ENCODE results near the gene CCDC126. TPM values are rescaled to one million over a fixed set of nuclear protein-coding genes. Genes with fewer than 3 reads are reported as not detected.
"Not testable (repeated sequence)": the region's sequence is repeated elsewhere in the genome, so short reads cannot be mapped to it uniquely, and the experiment has no call there.

CCDC126 gene
- total RNA-seq, 1 experiment from 2014 or later: 5.9 TPM

- Histone ChIP-seq H3K4me2 (peak overlapping the region; percentile 59), H3K79me2 (ENCODE audit: low read depth) (no peaks in the 10 kb centered on the region), H3K4me1 (replicated peaks; ENCODE audit: insufficient read depth) (no peaks in the 10 kb centered on the region), H3K27me3 (ENCODE audit: insufficient read depth, low read depth) (no peaks in the 10 kb centered on the region), H3K4me3 (peak overlapping the region; percentile 48), H3K36me3 (ENCODE audit: low read depth) (no peaks in the 10 kb centered on the region), H3K27ac (no peak overlapping the region), H3F3A (ENCODE audit: insufficient read depth, low read depth) (no peaks in the 10 kb centered on the region), H3K9me2 (ENCODE audit: insufficient read depth) (no peaks in the 10 kb centered on the region), H4K20me1 (ENCODE audit: insufficient read depth) (no peaks in the 10 kb centered on the region), H3K9me3 (ENCODE audit: insufficient read depth, low read depth) (no peaks in the 10 kb centered on the region), H2AFZ (peak overlapping the region; percentile 74)
- intact Hi-C loops (cut with micrococcal nuclease; ENCODE audit: unreplicated experiment): loop anchor here (10.0 kb wide), 1 partner anchor 894 kb away; the partner anchor contains the start of gene PALS2
- TSS peak; percentile 50 for BruUV-seq (replicated peaks)
- TF ChIP-seq, protein P1, sequence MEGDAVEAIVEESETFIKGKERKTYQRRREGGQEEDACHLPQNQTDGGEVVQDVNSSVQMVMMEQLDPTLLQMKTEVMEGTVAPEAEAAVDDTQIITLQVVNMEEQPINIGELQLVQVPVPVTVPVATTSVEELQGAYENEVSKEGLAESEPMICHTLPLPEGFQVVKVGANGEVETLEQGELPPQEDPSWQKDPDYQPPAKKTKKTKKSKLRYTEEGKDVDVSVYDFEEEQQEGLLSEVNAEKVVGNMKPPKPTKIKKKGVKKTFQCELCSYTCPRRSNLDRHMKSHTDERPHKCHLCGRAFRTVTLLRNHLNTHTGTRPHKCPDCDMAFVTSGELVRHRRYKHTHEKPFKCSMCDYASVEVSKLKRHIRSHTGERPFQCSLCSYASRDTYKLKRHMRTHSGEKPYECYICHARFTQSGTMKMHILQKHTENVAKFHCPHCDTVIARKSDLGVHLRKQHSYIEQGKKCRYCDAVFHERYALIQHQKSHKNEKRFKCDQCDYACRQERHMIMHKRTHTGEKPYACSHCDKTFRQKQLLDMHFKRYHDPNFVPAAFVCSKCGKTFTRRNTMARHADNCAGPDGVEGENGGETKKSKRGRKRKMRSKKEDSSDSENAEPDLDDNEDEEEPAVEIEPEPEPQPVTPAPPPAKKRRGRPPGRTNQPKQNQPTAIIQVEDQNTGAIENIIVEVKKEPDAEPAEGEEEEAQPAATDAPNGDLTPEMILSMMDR (conservative IDR thresholded peaks at IDR 0.05): no peak
- TF ChIP-seq EZH2 (IDR thresholded peaks at IDR 0.05; ENCODE audit: low read depth): no peak
- ChIA-PET CTCF (interaction anchor here (0.7 kb wide), 1 partner anchor 84 kb away, joined by 3 read pairs; the partner anchor contains the start of gene CCDC126), POLR2A (ENCODE audit: unreplicated experiment) (no interaction called here)
- peak in 1 of 2 experiments; percentile 14 for DNase-seq
These were observed 83.5 kb downstream of the CCDC126 start for GRCh38 chr7:23680414-23681405.

GRCh38 chr7:23684041-23684440, 86.9 kb downstream of the CCDC126 start:
- not testable (repeated sequence) for BruUV-seq (replicated peaks); H3K79me2 ChIP-seq (ENCODE audit: low read depth)
- POLR2A ChIA-PET (ENCODE audit: unreplicated experiment): interaction anchor here (0.5 to 0.6 kb wide), 2 partner anchors 67 to 120 kb away, joined by 3 read pairs; no protein-coding TSS in a partner anchor

GRCh38 chr7:23685731-23686130, 88.5 kb downstream of the CCDC126 start:
- BruUV-seq (replicated peaks): no TSS peak
- TF ChIP-seq, protein P1 (conservative IDR thresholded peaks at IDR 0.05): no peak
- no peak for TF ChIP-seq EZH2 (IDR thresholded peaks at IDR 0.05; ENCODE audit: low read depth)
- H3K4me2 ChIP-seq: no peak overlapping the region
- H2AFZ ChIP-seq: peak overlapping the region; percentile 7; the same call in 1 of the 2 replicates
- intact Hi-C loops (cut with micrococcal nuclease; ENCODE audit: unreplicated experiment): loop anchor here (10.0 kb wide), 1 partner anchor 889 kb away; the partner anchor contains the start of gene PALS2
- no peaks in the 10 kb centered on the region for H3K79me2 ChIP-seq (ENCODE audit: low read depth)
- peak in 1 of 2 experiments; percentile 75 for DNase-seq
- H3K4me1 ChIP-seq (replicated peaks; ENCODE audit: insufficient read depth): peaks cover 1% of the 10 kb centered on the region
- H3K27me3 ChIP-seq (ENCODE audit: insufficient read depth, low read depth): no peaks in the 10 kb centered on the region
- POLR2A ChIA-PET (ENCODE audit: unreplicated experiment): no interaction called here
- no peak overlapping the region for H3K27ac ChIP-seq
- H3F3A ChIP-seq (ENCODE audit: insufficient read depth, low read depth): no peaks in the 10 kb centered on the region
- no peaks in the 10 kb centered on the region for H3K9me2 ChIP-seq (ENCODE audit: insufficient read depth)
- H3K9me3 ChIP-seq (ENCODE audit: insufficient read depth, low read depth): no peaks in the 10 kb centered on the region
- no peak overlapping the region for H3K4me3 ChIP-seq
- H3K36me3 ChIP-seq (ENCODE audit: low read depth): no peaks in the 10 kb centered on the region
- no peaks in the 10 kb centered on the region for H4K20me1 ChIP-seq (ENCODE audit: insufficient read depth)
- CTCF ChIA-PET: no interaction called here

More at GRCh38 chr7:23684041-23684440, 86.9 kb downstream of the CCDC126 start:
- H3K9me3 ChIP-seq (ENCODE audit: insufficient read depth, low read depth); DNase-seq; H3K27me3 ChIP-seq (ENCODE audit: insufficient read depth, low read depth); H3K9me2 ChIP-seq (ENCODE audit: insufficient read depth); H3K27ac ChIP-seq; H3F3A ChIP-seq (ENCODE audit: insufficient read depth, low read depth); CTCF ChIA-PET; H3K4me2 ChIP-seq; H4K20me1 ChIP-seq (ENCODE audit: insufficient read depth); H3K36me3 ChIP-seq (ENCODE audit: low read depth); H3K4me1 ChIP-seq (replicated peaks; ENCODE audit: insufficient read depth); H3K4me3 ChIP-seq; H2AFZ ChIP-seq: not testable (repeated sequence)
- intact Hi-C loops (cut with micrococcal nuclease; ENCODE audit: unreplicated experiment): loop anchor here (10.0 kb wide), 1 partner anchor 891 kb away; the partner anchor contains the start of gene PALS2

Data from PC-9 (cell line).